Stimulated activated CD8-positive, alpha-beta memory T cell treated with anti-CD3 and anti-CD28 coated beads, Interleukin-12 subunit alpha, Interleukin-12 subunit beta, amount 100 ng/mL, for 1 hour (primary cell): ENCODE results near the gene PDIA6.
"Not testable (repeated sequence)": the region's sequence is repeated elsewhere in the genome, so short reads cannot be mapped to it uniquely, and the experiment has no call there.

Experiments
- DNase-seq: peaks from one replicate; pipeline ENCODE4 v3.0.0-alpha.2; 2020; ENCODE audit warnings: low read depth

The PDIA6 gene

GRCh38 chr2:10833021-10833420, 20.4 kb upstream of the PDIA6 start:
- DNase-seq: no peak

GRCh38 chr2:10832203-10832936, 19.8 kb upstream of the PDIA6 start:
- DNase-seq: peak; percentile 67

GRCh38 chr2:10831400-10831985, 18.9 kb upstream of the PDIA6 start:
- no peak for DNase-seq

- DNase-seq: no peak
Measured at GRCh38 chr2:10830641-10831399, 18.2 kb upstream of the PDIA6 start.

GRCh38 chr2:10830203-10830602, 17.6 kb upstream of the PDIA6 start:
- no peak for DNase-seq

GRCh38 chr2:10829299-10829698, 16.7 kb upstream of the PDIA6 start:
- DNase-seq: no peak

- DNase-seq: no peak
Measured at GRCh38 chr2:10828346-10828745, 15.8 kb upstream of the PDIA6 start.

GRCh38 chr2:10826625-10827024, 14.0 kb upstream of the PDIA6 start:
- no peak for DNase-seq

GRCh38 chr2:10826026-10826425, 13.4 kb upstream of the PDIA6 start:
- no peak for DNase-seq

GRCh38 chr2:10824191-10824590, 11.6 kb upstream of the PDIA6 start:
- no peak for DNase-seq

- no peak for DNase-seq
Measured at GRCh38 chr2:10820978-10821695, 8.6 kb upstream of the PDIA6 start.

- no peak for DNase-seq
Measured at GRCh38 chr2:10820562-10820961, 8.0 kb upstream of the PDIA6 start.

GRCh38 chr2:10819714-10820314, 7.2 kb upstream of the PDIA6 start:
- DNase-seq: no peak

GRCh38 chr2:10818984-10819383, 6.4 kb upstream of the PDIA6 start:
- DNase-seq: no peak

- DNase-seq: not testable (repeated sequence)
Measured at GRCh38 chr2:10818305-10818704, 5.7 kb upstream of the PDIA6 start.

GRCh38 chr2:10817413-10817812, 4.8 kb upstream of the PDIA6 start:
- no peak for DNase-seq

- DNase-seq: no peak
Measured at GRCh38 chr2:10814571-10815331, 2.2 kb upstream of the PDIA6 start.

- DNase-seq: no peak
Measured at GRCh38 chr2:10814142-10814541, 1.6 kb upstream of the PDIA6 start.

- DNase-seq: not testable (repeated sequence)
Measured at GRCh38 chr2:10813163-10814138, 866 bp upstream of the PDIA6 start.

GRCh38 chr2:10811517-10811916, 1.1 kb downstream of the PDIA6 start:
- no peak for DNase-seq
